ENCODE results near the gene PRM3.

The PRM3 gene

GRCh38 chr16:11224096-11224893 lies 49.1 kb downstream of the PRM3 start:
- DNase-seq, result peak; percentile 46
